Anterior cingulate cortex (tissue), 58 donors: ENCODE data around the gene UBL4A.
"Not testable (repeated sequence)": the region's sequence is repeated elsewhere in the genome, so short reads cannot be mapped to it uniquely, and the experiment has no call there.

ENCODE experiments used
- DNase-seq, 58 donors: peaks; one replicate each; lab custom pipeline; 2025; lab: John Stamatoyannopoulos, UW

UBL4A gene

DNA sequence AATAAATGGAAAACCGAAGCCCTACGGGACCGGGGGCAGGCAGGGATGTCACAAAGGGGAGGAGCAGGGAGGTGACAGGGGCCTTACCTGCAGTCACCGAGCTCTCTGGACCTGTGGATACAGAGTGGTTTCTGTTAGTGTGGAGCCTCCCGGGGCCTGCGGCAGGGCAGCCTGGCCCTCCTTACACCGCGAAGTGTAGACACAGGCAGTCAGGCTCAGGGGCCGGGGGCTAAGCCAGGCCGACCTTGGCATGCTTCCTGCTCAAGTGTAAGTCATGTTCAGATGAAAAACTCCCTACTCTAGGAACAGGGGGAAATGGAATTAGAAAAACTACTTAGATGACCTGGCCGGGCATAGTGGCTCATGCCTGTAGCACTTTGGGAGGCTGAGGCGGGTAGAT, 25.3 kb upstream of the UBL4A start:
- no peak for DNase-seq

DNA sequence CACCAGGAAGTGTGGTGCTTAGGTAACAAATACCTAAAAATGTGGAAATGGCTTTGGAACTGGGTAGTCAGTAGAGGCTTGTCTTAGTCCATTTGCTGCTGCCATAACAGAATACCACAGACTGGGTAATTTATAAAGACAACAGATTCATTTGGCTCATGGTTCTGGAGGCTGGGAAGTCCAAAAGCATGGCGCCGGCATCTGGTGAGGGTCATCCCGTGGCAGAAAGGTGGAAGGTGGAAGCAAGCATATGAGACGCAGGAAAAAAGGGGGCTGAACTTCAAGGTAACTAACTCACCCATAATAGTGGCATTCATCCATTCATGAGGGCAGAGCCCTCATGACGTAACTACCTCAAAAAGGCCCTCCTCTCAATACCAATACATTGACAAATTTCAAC, 23.0 kb upstream of the UBL4A start:
- DNase-seq, result no peak

DNA sequence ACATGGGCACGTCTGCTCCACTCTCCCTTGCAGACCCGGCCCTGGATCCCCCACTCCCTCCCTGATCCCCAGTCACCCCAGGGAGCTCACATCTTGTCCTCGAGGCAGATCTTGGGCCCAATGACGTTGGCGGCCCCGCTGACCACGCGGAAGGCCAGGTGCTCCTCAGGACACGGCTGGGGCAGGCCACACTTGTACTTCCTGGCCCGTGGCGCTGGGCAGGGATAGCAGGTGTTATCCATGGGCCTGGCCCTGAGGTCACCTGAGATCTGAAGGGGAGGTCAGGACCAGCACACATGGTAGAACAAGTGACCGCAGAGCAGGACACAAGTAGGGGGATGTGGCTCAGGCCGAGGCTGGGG, 21.9 kb upstream of the UBL4A start:
- DNase-seq, result no peak

DNA sequence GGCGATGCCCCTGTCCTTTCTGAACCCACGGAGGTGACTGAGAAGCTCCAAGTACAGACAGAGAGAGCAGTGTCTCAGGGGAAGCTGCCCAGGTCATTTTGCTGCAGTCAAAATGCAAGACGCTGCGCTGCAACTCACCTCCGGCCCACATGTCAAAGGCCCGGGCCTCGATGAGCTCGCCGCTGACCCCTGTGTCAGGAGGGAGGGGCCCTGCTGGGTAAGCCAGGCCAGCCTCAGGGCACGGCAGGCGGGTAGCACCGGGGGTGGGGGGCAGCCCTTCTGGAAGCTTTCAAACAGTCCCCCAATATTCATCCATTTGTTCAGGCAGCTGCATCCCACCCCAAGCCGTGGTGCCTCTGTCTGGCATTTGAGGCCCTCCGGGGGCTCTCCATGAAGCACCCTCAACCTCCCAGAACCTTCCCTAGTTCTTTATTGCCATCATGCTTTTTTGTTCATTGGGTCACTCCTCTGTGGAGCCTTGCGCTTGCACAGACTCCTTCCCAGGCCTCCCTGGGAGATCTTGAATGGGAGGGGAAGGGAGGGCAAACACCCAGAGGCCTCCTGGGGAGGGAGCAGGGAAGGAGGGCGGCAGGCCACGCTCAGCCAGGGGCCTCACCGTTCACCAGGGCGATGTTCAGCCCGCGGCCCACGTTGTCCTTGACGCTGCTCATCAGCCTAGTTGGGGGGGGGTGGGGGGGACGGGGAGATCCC, 21.4 kb upstream of the UBL4A start:
- no peak for DNase-seq

DNA sequence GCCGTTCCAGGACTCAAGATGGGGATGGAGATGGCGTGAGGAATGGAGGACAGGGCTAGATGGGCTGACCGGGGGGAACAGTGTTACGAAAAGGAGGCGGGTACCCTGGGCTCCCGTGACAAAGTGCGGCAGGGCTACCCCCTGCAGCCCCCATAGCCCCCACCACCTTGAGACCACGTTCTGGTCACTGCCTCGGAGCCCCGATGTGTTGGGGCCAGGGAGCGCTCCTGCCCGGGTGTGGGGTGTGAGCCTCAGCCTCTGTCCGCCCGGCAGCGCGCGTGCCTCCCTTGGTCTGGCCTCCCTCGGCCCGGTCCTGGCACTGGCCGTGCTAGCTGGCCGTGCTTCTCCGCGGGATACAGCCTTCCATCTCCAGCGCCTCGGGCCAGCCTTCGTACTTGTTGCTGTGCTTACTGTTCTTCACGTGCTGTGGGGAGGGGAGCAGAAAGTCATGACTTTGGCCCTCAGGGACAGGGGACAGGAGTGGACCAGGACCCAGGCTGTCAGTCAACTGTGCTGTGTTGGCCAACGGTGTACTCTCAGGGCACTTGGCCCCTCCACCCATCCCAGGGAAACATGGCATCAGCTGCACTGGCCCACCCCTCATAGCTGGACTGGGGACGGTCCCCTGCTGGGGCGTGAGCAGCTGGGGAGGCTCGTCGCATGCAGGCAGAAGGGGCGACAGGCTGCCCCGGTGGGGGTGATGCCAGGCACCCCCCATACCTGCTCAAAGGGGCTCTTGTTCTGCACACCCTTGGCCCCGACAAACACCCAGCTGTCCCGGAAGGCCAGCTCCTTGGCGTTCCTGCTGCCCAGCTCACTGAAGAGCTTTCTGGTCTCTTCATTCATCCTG, 20.3 kb upstream of the UBL4A start:
- peak in 3 of 58 donors; percentile 5 to 9 (median 5) for DNase-seq

DNA sequence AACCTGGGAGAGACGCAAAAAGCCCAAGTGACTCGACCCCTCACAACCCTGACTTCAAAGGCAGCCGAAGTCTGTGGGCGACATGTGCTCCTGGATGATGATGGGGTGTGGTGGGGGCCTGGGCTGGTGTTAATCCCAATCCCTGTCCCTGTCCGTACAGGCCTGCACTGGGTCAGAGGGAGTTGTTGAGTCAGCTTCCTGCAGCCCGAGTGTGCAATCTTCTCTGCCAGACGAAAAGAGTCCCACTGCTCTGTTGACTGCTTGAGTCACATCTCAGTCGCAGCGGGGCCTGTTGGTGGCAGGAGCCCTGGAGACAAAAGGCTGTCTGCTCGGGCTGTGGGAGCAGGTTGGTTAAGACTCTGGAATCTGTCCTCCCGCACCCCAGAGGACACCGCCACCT, 19.3 kb upstream of the UBL4A start:
- DNase-seq, result no peak

DNA sequence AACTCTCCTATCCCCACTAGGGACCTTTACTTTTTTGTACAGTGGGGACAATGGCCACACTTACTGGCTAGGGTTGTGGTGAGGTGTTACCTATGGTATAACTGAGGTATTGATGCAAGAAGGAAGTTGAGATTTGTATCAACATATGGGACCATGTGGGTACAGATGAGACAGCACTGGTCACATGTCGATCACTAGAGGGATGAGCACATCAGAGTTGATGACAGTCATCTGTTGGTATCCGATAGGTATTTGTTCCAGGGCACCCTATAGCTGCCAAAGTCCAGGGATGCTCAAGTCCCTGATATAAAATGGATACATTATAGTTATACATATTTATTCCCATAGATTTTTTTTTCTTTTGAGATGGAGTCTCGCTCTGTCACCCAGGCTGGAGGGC, 16.6 kb upstream of the UBL4A start:
- DNase-seq, result no peak

DNA sequence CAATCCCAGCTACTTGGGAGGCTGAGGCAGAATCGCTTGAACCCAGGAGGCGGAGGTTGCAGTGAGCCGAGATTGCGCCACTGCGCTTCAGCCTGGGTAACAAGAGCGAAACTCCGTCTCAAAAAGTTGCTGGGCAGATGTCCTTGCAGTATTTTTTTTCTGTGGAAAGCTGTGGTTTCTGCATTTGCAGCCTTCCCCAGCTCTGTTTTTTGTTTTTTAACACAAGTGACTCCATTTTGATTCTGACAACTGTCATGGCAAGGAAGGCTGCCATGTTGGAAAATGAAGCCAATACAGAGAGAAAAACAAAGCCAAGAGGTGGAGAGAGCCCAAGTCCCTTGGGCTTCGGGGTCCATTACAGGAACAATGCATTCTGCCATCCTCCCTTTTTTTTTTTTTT, 15.7 kb upstream of the UBL4A start:
- no peak for DNase-seq

DNA sequence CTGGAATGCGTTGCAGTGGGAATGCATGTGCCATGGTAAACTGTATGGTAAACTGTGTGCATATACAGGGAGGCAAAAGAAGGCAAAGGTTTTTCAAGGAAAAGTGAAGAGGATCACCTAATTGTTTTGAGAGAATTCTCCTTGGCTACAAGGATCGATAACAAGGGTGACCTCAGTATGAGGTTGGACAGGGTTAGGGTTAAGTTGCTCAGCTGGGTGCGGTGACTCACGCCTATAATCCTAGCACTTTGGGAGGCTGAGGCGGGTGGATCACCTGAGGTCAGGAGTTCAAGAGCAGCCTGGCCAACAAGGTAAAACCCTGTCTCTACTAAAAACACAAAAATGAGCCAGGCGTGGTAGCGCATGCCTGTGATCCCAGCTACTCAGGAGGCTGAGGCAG, 15.0 kb upstream of the UBL4A start:
- DNase-seq, result not testable (repeated sequence)

DNA sequence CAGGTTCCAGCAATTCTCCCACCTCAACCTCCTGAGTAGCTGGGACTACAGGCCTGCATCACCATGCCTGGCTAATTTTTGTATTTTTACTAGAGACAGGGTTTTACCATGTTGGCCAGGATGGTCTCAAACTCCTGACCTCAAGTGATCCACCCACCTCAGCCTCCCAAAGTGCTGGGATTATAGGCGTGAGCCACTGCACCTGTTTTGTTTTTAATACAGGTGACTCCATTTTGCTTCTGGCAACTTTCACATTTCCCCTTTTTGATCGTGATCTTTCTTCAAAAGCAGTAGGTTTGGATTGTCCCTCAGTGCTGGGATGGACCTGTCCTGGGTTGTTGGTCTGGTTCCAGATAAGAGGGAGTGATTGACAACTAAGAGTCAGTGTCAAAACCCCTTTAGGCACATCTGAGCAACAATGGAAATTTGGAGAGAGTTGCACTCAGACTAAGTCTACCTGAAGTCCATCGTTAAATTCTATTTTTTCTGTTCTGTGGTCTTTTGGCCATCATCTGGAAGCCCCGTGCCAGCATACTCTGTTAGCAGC, 10.2 kb upstream of the UBL4A start:
- DNase-seq, result not testable (repeated sequence)

DNA sequence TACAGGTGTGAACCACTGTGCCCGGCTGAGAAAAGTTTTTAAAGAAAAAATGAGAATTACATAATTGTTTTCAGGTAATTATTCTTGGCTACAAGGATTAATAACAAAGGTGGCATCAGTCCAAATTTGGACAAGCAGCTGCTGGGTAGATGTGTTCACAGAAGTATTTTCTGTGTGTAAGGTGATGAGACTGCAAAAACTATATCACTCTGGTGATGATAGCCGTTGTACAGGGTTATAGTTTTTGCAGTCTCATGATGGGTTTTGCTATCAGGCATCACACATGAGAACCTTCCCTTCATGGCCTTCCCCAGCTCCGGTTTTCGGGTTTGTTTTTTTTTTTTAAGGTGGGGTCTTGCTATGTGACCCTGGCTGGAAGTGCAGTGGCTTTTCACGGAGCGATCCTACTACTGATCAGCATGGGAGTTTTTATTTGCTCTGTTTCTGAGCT, 9.1 kb upstream of the UBL4A start:
- no peak for DNase-seq

DNA sequence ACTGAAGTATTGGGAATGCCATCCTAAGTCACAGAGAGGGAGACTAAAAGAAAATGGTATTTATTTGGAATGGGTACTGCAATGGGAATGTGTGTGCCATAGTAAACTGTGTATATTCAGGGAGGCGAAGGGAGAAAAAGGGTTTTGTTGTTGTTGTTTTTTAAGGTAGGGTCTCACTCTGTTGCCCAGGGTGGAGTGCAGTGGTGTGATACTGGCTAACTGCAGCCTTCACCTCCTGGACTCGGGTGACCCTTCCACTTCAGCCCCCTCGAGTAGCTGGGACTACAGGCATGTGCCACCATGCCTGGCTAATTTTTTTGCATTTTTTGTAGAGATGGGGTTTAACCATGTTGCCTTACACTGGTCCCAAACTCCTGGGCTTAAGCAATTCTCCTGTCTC, 8.3 kb upstream of the UBL4A start:
- DNase-seq, result no peak

DNA sequence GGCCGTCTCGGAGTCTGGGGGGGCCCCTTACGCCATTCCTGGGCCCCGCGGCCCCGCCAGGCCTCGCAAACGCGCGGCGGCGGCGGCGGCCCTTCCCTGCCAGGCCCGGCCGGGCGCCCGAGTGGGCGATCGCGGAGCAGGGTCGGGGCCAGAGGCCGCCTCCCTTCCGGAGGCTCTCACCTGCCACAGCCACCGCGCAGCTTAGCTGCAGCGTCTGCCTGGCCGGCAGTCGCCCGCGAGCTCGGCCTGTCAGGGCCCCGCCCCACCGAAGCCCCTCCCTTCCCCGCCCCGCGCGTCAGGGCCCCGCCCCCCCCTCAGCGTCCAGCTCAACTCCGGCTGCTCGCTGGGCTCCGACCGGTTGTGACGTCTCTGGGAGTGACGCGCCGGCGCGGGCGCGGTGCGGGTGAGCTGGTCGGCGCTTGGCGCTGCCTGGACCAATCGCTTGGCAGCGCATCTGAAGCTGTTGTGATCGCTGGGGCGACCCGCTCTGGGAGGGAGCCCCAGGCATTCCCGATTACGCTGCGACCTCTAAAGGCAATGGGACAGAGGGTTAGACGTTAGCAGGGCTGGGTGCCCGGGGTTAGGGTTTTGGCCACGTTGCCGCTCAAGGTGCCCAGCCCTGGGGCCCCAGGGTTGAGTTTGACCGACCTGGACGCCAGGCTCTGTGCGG, 4.1 kb upstream of the UBL4A start, which contains the start of gene SLC10A3:
Gene SLC10A3, minus strand, starts transcription at position 216 of the 670 bp plus-strand sequence. CDS start 1,689 bp downstream, outside the sequence.
- peak; percentile 25 to 95 (median 90) for DNase-seq

DNA sequence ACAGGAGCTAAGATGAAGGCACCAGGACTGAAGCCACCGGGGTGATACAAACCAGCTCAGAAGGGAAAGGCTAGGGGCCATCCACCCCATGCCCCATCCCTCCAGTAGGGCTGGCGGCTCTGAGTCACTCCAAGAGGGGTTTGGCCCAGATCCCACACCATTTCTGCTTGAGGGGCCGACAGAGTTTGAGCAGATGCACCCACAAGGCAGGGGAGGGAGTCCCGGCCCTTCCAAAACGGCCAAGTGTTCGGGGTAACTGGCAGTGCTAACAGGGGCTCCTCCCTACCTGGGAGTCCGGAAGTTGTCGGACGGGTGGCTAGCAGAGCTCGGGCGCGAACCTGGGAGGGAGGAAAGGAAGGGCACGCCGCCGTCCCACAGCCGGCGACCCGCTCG, 3.6 kb upstream of the UBL4A start:
- DNase-seq, result peak in 3 of 58 donors; percentile 6 to 35 (median 20)

DNA sequence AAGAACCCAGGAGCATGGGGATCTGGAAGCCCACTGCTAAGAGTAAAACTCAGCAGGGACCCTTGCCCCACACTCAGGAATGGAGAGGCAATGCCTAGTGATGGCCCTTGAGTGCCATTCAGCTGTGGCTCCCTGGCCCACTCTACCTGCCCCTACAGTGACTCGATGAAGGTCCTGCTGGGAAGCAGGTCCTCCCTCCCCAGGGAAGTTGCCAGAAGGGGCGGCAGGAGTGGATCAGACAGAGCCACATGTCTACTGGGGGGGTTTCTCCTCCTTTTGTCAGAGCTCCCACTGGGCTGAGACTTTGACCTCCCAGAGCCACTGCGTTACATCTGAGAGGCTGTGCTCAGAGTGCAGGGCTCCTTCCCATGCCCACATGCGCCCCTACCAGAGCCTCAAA, 2.8 kb upstream of the UBL4A start:
- no peak for DNase-seq

DNA sequence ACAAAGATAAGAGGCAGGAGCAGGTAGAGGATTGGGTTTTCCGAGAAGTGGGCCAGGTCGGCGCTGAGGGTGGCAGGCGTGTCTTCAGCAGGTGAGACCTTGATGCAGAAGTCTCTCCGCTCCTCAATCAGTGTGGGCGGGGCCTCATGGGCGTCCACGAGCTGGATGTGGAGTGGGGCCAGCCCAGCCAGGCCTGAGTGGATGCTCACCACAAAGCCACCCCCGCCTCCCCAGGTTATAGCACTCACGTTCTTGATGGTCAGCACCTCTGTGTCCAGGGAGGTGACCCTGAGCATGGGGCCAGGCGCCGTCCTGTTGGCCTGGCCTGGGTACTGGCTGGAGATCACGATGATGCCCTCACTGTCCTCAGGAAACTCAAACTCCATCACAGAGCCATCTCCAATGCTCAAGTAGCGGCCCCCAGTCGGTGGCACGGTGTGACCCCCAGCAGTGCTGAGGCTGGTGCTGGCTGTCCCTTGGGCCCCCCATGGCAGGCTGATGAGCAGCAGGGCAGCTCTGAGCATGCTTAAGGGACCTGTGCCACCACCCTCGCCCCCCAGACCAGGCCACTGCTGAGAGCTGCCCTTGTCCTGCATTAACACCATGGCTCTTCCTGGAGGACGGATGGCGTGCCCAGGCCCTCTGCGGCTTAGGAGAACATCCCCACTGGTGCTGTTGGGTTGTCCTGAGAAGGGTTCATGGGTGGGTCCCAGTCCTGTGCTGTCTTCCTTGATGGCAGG, 2.1 kb upstream of the UBL4A start:
- DNase-seq, result no peak

DNA sequence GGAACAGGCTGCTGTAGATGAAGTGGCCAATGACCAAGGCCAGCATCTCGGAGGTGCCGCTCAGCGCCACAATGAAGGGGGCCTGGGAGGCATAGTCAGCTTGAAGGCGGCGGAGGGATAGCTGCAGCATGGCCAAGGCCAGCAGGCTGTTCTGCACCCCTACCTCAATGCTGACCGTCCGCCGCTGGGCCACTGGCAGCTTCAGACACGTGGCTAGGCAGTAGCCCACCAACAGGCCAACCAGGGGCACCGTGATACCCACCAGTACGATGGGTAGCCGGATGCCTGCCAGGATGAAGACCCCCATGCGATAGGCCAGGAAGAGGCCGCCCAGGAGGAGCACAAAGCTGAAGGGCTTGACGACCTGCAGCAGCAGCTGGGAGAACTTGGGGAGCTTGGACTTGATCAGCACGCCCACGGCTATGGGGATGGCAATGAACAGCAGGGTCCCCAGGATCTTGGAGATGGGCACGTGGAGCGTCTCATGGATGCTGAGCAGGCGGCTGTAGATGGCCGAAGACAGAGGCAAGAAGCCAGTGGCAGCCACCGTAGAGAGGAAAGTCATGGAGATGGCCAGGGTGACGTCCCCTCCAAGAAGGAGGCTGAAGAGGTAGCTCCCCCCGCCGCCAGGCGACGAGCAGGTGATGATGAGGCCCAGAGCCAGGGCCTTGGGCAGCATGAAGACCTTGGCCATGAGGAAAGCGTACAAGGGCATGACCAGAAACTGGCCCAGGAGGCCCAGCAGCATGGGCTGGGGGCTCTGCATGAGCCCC, 1.3 kb upstream of the UBL4A start:
- DNase-seq, result no peak

DNA sequence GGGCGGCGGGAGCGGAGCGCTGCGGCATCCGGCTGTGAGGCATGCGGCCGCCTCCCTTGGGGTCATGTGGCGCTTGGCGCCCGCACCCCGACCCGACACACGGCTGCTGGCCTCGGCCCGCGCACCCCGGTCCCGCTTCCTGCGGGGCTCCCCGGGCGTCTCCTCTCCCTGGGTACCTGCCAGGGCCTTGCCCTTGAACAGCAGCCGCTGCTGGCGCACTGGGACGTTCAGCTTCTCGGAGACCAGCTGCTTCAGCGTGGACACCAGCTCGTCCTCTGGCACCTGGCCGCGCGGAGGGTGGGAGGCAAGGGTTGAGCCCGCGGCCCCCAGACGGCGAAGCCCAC, 391 bp downstream of the UBL4A start:
- DNase-seq, result peak in 4 of 58 donors; percentile 26 to 35 (median 31)
